ENCODE results near the gene CBX2. TPM values are rescaled to one million over a fixed set of nuclear protein-coding genes. Genes with fewer than 3 reads are reported as not detected.

CBX2 gene
- total RNA-seq, 1 donor = 0.86 TPM

DNA sequence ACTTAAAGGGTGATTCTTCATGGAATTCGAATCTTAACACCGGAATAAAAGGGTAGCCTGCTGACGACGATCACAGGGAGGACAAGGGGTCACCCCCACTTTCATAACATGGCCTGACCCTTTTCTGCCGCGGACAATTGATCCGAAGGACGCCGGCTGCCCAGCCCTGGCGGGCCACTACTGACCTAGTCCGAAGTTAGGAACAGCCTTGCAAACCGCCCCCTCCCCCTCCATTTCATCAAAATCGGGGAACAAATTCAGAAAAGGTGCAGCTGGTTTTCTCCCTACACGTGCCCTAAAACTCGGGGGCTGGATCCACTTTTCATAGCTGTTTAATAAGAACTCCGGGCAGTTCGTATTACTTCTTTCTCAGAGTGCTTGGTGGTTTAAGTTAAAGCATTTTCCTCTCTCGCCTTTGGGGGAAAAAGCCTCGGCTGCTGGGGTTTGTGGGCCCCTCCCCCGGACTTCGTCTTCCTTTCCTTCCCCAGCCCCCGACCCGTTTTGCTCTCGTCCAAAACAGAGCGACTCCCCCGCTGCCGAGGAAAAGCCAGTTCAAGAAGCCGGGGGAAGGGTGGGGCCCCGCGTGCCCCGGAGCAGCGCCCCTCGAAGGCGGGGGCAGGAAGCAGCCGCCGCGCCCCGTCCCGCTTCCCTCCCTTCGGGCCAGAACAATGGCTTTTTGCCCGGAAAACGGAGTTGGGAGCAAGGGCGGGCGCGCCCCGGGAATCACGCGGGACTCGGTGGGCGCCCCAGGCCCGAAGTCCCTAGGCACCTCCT lies 641 bp upstream of the CBX2 start:
- DNase-seq (ENCODE audit: low read depth) = peak; percentile 42
- TF ChIP-seq, protein P1, sequence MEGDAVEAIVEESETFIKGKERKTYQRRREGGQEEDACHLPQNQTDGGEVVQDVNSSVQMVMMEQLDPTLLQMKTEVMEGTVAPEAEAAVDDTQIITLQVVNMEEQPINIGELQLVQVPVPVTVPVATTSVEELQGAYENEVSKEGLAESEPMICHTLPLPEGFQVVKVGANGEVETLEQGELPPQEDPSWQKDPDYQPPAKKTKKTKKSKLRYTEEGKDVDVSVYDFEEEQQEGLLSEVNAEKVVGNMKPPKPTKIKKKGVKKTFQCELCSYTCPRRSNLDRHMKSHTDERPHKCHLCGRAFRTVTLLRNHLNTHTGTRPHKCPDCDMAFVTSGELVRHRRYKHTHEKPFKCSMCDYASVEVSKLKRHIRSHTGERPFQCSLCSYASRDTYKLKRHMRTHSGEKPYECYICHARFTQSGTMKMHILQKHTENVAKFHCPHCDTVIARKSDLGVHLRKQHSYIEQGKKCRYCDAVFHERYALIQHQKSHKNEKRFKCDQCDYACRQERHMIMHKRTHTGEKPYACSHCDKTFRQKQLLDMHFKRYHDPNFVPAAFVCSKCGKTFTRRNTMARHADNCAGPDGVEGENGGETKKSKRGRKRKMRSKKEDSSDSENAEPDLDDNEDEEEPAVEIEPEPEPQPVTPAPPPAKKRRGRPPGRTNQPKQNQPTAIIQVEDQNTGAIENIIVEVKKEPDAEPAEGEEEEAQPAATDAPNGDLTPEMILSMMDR (IDR thresholded peaks at IDR 0.05; ENCODE audit: insufficient read depth, low read depth, low read length) = no peak

DNA sequence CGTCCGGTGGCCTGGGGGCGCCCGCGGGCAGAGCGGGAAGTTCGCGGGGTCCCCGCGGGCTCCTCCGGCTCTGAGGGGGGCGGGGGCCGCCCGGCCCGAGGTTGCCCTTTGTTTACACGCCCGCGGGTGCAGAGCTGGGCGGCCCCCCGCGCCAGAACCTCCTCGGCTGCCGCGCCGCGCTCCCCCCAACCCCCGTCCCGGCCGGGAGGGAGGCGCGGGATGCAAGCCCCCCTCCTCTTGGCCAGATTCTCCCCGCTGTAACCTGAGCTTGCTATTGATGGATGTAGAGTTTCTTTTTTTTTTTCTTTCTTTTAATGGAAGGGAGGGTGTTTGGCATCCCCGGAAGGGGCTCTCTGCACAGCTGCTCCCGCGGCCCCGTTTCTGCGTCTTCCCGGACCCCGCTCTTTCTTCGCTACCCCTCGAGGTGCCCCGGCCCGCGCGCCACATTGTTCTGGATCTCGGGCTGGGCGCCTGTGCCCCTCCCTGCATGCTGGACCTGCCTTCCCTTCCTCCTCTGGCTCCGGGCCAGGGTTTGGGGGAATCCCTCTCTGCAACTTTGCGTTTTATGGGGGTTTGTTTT lies 646 bp downstream of the CBX2 start:
- TF ChIP-seq, protein P1 (IDR thresholded peaks at IDR 0.05; ENCODE audit: insufficient read depth, low read depth, low read length) = no peak
- no peak for DNase-seq (ENCODE audit: low read depth)
- H3K4me3 ChIP-seq (ENCODE audit: low read depth, low read length) = peak overlapping the region; percentile 67

More for the DNA sequence above, 641 bp upstream of the CBX2 start:
- peak overlapping the region; percentile 57 for H3K4me3 ChIP-seq (ENCODE audit: low read depth, low read length)

DNA sequence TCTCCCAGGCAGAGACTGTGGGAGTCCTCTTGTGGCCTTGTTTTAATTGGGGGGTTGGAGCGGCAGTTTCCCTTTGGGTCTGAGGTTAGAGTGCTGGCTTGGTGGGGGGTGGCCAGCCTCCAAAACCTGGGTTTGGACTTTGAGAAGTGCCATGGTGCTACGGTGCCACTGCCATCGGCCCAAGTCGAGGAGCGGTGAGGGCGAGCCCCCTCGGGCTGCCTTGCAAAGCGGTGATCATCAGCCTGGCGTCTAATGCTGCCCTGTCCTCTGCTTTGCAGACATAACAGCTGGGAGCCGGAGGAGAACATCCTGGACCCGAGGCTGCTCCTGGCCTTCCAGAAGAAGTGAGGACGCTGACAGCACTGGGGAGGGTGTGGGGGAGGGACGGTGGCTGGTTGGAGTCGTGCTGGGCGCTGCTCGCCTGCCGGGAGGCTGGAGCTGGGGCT lies 1.2 kb downstream of the CBX2 start:
- DNase-seq (ENCODE audit: low read depth) = no peak
- TF ChIP-seq, protein P1 (IDR thresholded peaks at IDR 0.05; ENCODE audit: insufficient read depth, low read depth, low read length) = no peak
- peak overlapping the region; percentile 67 for H3K4me3 ChIP-seq (ENCODE audit: low read depth, low read length)

DNA sequence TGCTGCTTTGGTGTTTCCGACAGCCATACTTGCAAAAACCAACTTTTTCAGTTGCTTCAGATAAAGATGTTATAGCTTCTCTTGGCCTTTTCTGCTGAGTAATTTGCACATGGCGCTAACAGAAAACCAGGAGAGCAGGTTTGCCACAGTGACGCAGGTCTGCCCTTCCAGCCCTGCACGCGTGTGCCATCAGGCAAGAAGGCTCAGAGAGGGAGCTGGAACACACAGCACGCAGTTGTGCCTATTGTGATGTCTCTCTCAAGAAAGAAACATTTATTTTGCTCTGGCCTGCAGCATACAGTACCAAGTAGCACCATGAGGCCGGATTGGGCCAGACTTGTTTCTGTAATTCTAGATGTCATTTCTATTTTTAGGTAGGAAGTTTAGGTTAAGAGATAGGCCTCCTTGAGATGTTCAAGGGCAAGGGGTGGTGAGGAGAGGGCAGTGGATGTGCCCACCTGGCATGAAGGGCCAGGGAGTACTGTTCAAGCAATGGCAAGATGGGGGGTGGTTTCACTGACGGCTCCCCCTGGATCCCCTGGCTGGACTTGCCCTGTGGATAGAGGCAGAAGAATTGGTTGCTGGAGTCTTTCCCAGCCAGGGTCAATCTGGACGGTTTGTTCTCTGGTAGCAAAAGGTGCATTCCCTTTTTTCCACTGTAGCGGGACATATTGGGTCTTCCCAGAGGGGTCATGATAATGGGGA lies 1.9 kb downstream of the CBX2 start:
- TF ChIP-seq, protein P1 (IDR thresholded peaks at IDR 0.05; ENCODE audit: insufficient read depth, low read depth, low read length) = no peak
- H3K4me3 ChIP-seq (ENCODE audit: low read depth, low read length) = no peak overlapping the region
- no peak for DNase-seq (ENCODE audit: low read depth)

DNA sequence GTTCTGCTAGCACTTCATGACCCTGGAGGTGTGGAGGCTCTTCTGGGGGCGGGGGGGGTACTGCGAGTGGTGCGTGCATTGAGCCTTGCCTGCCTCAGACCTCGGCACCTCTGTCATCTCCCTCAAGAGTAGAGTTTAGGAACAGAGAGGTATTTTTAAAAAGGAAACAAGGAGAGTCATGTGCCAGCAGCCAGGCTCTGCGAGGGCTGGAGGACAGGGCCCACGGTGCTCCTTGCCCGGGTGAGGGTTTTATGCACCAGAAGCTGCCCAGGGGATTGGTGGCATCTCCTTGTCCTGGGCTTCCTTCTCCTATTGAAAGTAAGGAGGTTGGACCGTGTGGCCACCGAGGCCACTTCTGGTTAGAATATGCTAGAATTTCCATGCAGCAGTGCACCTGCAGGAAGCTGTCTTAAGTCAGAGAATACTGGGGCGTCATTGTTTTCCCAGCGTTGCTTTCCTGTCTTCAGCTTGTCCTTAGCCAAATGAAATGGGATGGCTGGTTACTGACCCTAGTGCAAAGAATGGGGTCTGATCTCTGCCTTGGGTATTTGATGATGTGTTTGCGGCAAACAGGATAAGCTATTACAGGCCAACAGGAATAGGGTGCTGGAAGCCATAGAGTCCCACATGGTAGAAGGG lies 3.2 kb downstream of the CBX2 start:
- TF ChIP-seq, protein P1 (IDR thresholded peaks at IDR 0.05; ENCODE audit: insufficient read depth, low read depth, low read length) = no peak
- no peak for DNase-seq (ENCODE audit: low read depth)
- H3K4me3 ChIP-seq (ENCODE audit: low read depth, low read length) = no peak overlapping the region

DNA sequence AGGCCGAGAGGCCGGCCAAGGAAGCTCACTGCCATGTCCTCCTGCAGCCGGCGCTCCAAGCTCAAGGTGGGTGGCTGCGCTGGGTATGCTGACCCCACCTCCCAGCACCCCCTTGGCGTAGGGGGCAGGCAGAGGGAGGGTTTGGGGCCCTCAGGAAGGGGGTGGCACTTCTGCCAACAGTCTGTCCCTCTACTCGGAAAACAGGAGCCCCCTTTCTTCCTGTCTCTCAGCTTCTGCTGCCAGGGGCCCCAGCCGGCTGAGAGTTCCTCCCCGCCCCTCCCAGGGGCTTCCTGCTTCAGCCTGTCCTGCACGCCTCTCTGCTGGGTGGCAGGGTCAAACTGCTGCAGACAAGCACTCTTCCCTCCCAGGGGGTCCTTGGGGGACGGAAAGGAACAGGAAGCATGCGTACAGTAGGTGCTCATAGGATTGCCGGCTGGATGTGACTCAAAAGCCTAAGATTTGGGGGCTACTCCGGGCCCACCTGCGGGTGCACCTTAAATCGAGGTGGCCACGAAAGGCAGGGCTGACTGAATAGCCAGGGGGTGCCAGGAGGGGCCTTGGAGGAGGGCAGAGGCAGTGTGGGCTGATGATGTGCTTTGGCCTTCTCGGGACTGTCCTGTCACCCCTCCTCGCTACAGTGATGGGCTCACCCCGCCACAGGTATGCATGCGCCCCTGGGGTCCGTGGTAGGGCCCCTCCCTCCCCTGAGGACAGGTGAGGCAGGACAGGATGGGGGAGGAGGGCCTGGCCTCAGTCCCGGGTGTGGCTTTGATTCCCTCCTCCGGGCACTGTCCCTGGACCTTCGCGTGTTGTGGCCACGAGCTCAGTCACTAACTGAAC lies 4.0 kb downstream of the CBX2 start:
- TF ChIP-seq, protein P1 (IDR thresholded peaks at IDR 0.05; ENCODE audit: insufficient read depth, low read depth, low read length) = no peak
- no peak for DNase-seq (ENCODE audit: low read depth)
- H3K4me3 ChIP-seq (ENCODE audit: low read depth, low read length) = no peak overlapping the region
